ENCODE data around the gene DCUN1D3. TPM values are rescaled to one million over a fixed set of nuclear protein-coding genes. Genes with fewer than 3 reads are reported as not detected.

DCUN1D3 gene
- total RNA-seq, 1 donor from 2014 or later = 9.8 TPM

DNA sequence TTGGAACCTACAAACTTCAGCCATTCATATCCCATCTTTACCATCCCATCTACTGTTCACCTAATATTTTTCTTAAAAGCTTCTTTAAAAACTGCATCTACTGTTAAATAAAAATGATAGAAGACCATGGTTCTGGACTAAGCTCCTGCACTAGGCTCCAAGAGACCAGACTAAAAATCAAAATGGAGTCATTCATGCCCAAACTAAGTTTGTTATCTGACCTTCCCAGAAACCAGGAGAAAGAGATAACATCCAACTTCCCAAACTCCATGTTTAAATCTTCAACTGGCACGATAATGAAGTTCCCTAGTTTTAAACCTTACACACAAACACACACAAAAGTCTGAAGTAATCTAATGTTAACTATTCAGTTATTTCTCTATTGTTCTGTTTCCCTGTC is 13.8 kb downstream of the DCUN1D3 start:
- TF ChIP-seq, protein P1, sequence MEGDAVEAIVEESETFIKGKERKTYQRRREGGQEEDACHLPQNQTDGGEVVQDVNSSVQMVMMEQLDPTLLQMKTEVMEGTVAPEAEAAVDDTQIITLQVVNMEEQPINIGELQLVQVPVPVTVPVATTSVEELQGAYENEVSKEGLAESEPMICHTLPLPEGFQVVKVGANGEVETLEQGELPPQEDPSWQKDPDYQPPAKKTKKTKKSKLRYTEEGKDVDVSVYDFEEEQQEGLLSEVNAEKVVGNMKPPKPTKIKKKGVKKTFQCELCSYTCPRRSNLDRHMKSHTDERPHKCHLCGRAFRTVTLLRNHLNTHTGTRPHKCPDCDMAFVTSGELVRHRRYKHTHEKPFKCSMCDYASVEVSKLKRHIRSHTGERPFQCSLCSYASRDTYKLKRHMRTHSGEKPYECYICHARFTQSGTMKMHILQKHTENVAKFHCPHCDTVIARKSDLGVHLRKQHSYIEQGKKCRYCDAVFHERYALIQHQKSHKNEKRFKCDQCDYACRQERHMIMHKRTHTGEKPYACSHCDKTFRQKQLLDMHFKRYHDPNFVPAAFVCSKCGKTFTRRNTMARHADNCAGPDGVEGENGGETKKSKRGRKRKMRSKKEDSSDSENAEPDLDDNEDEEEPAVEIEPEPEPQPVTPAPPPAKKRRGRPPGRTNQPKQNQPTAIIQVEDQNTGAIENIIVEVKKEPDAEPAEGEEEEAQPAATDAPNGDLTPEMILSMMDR (IDR thresholded peaks at IDR 0.05; ENCODE audit: borderline replicate concordance) = no peak
- intact Hi-C loops (cut with micrococcal nuclease) = no loop called here
- no peak for DNase-seq
- H3K27ac ChIP-seq (replicated peaks) = no peak overlapping the region
- H3K9me3 ChIP-seq (replicated peaks) = no peaks in the 10 kb centered on the region
- H3K27me3 ChIP-seq (ENCODE audit: low read depth) = no peaks in the 10 kb centered on the region
- peaks cover 69% of the 10 kb centered on the region for H3K4me1 ChIP-seq
- H3K4me3 ChIP-seq = no peak overlapping the region
- H3K36me3 ChIP-seq = no peaks in the 10 kb centered on the region

DNA sequence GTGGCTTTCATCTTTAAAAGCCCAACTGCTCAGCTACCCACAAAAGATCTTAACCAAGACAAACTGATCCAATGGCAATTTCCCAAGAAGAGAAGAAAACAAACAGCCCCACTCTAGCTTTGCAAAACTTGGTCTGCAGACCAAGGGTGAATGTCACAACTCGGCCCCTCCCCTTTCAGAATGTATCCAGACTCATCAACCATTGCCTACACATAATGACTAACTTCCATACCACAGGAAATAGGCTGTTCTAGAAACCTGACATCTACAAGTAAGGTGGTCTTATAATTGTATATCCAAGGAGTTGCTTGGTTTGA is 16.0 kb downstream of the DCUN1D3 start:
- TF ChIP-seq, protein P1 (IDR thresholded peaks at IDR 0.05; ENCODE audit: borderline replicate concordance) = no peak
- Histone ChIP-seq H3K9me3 (replicated peaks) (no peaks in the 10 kb centered on the region), H3K4me3 (no peak overlapping the region), H3K4me1 (peaks cover 81% of the 10 kb centered on the region), H3K36me3 (no peaks in the 10 kb centered on the region), H3K27me3 (ENCODE audit: low read depth) (no peaks in the 10 kb centered on the region), H3K27ac (replicated peaks) (peak overlapping the region; percentile 69)
- intact Hi-C loops (cut with micrococcal nuclease) = no loop called here
- no peak for DNase-seq

- intact Hi-C loops (cut with micrococcal nuclease) = no loop called here
- Histone ChIP-seq H3K9me3 (replicated peaks) (no peaks in the 10 kb centered on the region), H3K4me1 (peaks cover 82% of the 10 kb centered on the region), H3K36me3 (no peaks in the 10 kb centered on the region), H3K27ac (replicated peaks) (peak overlapping the region; percentile 69), H3K27me3 (ENCODE audit: low read depth) (no peaks in the 10 kb centered on the region), H3K4me3 (no peak overlapping the region)
- TF ChIP-seq, protein P1 (IDR thresholded peaks at IDR 0.05; ENCODE audit: borderline replicate concordance) = no peak
- no peak for DNase-seq
Observed at GRCh38 chr16:20883554-20884239, 16.5 kb downstream of the DCUN1D3 start.

DNA sequence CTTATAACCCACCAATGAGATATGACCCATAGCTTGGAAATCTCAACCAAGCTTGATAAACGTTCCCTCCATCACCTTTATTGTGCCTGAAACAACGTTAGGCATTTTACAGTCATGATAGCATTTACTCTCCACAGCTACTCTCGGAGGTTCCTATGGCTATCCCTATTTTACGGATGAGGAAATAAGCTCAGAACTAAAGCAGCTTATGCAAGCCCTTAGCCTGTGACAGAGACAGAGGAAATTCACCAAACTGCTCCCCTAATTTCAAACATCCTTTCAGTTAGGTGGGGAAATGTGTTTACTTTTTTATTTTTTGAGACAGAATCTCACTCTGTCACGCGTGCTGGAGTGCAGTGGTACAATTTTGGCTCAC is 18.7 kb downstream of the DCUN1D3 start:
- peak overlapping the region; percentile 0 for H3K27ac ChIP-seq (replicated peaks)
- intact Hi-C loops (cut with micrococcal nuclease) = no loop called here
- H3K4me3 ChIP-seq = no peak overlapping the region
- TF ChIP-seq, protein P1 (IDR thresholded peaks at IDR 0.05; ENCODE audit: borderline replicate concordance) = no peak
- no peaks in the 10 kb centered on the region for H3K36me3 ChIP-seq
- no peak for DNase-seq
- H3K4me1 ChIP-seq = peaks cover 88% of the 10 kb centered on the region
- no peaks in the 10 kb centered on the region for H3K27me3 ChIP-seq (ENCODE audit: low read depth)
- no peaks in the 10 kb centered on the region for H3K9me3 ChIP-seq (replicated peaks)

DNA sequence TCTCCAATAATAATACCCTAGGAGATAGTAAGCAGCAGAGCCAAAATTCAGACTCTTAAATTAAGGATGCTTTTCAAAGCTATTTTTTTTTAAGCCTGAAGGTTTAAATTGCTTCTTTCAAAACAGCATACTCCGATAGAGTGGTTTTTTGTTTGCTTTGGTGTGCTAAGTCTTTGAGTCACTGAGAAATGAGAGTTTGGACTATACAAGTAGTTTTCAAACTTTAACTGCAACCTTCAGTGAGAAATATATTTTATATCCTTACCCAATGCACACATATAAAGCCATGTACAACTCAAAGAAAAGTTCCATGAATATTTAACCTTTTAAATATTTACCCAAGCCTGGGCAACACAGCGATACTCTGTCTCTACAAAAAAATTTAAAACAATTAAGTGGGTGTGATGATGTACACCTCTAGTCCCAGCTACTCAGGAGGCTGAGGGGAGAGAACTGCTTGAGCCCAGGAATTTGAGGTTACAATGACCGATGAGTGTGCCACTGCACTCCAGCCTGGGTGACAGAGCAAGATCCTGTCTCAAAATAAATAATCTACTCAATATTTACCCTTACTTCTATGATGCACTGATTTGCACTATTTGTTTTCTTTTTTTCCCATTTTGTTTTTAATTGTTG is 19.2 kb downstream of the DCUN1D3 start:
- intact Hi-C loops (cut with micrococcal nuclease) = no loop called here
- no peak for DNase-seq
- TF ChIP-seq, protein P1 (IDR thresholded peaks at IDR 0.05; ENCODE audit: borderline replicate concordance) = no peak
- Histone ChIP-seq H3K36me3 (no peaks in the 10 kb centered on the region), H3K27ac (replicated peaks) (peak overlapping the region; percentile 0), H3K4me3 (no peak overlapping the region), H3K4me1 (peaks cover 89% of the 10 kb centered on the region), H3K9me3 (replicated peaks) (no peaks in the 10 kb centered on the region), H3K27me3 (ENCODE audit: low read depth) (no peaks in the 10 kb centered on the region)
